ENCODE results near the gene MORC4.

MORC4 gene

DNA sequence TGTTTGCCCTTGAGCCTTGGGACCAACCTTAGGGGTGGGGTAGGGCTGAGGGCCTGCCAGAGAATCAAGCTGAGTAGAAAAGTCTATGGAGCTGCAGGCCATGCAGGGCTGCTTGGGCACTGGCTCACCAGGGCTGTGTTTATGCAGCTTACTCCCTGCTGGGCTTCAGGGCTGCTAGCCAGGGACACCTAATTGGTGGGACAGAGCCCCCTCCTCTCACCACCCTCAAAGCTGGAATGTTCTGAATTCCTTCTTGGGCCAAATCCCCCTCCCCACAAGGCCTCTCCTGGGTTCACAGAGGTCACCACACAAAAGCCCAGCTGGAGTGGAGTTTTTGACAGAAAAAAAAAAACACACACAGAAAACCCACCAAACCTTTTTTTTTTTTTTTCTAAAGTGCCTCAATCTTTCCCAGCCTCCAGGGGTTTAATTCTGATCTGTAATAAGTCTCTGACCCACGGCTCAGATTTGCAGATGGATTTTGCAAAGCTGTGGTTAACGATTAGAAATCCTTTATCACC, 80.0 kb downstream of the MORC4 start, which contains the start of gene CLDN2:
Gene CLDN2 (plus strand): TSS at position 471 of the 521 bp plus-strand sequence. CDS start 7,827 bp downstream, outside the sequence.
- Histone ChIP-seq H3K27me3 (ENCODE audit: low read depth, low read length) (no peaks in the 10 kb centered on the region), H3K4me3 (ENCODE audit: low read length) (no peak within 1 kb of the TSS), H3K9ac (ENCODE audit: low read length) (no peak within 1 kb of the TSS), H3K27ac (ENCODE audit: low read length) (no peak within 1 kb of the TSS), H3K9me3 (ENCODE audit: insufficient read depth, low read length) (no peaks in the 10 kb centered on the region), H3K79me2 (ENCODE audit: low read length) (no peaks in the 10 kb centered on the region), H2AFZ (ENCODE audit: low read depth, low read length) (no peak within 1 kb of the TSS), H3K4me1 (ENCODE audit: low read length) (no peaks in the 10 kb centered on the region), H3K36me3 (replicated peaks; ENCODE audit: low read depth, low read length) (no peaks in the 10 kb centered on the region), H4K20me1 (ENCODE audit: insufficient read depth, low read length) (no peaks in the 10 kb centered on the region), H3K4me2 (ENCODE audit: low read length) (no peak within 1 kb of the TSS)
- TF ChIP-seq, protein P1, sequence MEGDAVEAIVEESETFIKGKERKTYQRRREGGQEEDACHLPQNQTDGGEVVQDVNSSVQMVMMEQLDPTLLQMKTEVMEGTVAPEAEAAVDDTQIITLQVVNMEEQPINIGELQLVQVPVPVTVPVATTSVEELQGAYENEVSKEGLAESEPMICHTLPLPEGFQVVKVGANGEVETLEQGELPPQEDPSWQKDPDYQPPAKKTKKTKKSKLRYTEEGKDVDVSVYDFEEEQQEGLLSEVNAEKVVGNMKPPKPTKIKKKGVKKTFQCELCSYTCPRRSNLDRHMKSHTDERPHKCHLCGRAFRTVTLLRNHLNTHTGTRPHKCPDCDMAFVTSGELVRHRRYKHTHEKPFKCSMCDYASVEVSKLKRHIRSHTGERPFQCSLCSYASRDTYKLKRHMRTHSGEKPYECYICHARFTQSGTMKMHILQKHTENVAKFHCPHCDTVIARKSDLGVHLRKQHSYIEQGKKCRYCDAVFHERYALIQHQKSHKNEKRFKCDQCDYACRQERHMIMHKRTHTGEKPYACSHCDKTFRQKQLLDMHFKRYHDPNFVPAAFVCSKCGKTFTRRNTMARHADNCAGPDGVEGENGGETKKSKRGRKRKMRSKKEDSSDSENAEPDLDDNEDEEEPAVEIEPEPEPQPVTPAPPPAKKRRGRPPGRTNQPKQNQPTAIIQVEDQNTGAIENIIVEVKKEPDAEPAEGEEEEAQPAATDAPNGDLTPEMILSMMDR (IDR thresholded peaks at IDR 0.05; ENCODE audit: low read depth, low read length), result no peak
- no peak for TF ChIP-seq EZH2phosphoT487 (IDR thresholded peaks at IDR 0.05; ENCODE audit: low read depth)

DNA sequence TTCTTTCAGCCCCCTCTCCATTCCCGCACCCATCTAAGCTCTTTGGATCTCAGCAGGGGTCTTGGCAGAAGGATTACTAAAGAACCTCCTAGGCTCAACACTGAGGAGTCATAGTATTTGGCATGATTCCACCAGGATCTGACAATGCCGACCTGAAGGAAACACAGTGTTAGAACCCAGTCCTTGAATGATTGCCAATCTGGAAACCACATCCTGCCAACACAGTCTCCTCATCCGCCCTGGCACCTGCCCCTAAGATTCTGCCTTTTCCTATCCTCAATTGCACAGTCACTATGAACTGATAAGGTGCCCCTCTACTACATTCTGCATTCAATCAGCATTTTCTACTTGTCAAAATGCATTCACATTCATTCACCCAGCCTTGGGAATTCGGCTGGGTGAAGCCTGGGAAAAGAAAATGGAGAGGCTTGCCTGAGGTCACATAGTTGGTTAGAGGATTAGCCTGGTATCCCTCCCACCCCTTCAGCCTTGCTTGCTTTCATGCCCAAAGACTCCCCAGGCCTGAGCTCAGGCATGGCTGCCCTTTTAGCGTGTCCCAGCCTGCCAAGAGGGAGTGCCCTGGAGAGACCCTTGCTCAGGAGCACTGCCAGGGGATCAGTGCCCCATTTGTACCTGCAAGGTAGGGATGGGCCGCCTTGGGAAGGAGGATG, 82.0 kb downstream of the MORC4 start:
- Histone ChIP-seq H3K4me1 (ENCODE audit: low read length) (no peaks in the 10 kb centered on the region), H3K79me2 (ENCODE audit: low read length) (no peaks in the 10 kb centered on the region), H3K36me3 (replicated peaks; ENCODE audit: low read depth, low read length) (no peaks in the 10 kb centered on the region), H3K4me2 (ENCODE audit: low read length) (no peak overlapping the region), H3K4me3 (ENCODE audit: low read length) (no peak overlapping the region), H2AFZ (ENCODE audit: low read depth, low read length) (no peak overlapping the region), H3K27me3 (ENCODE audit: low read depth, low read length) (no peaks in the 10 kb centered on the region), H4K20me1 (ENCODE audit: insufficient read depth, low read length) (no peaks in the 10 kb centered on the region), H3K27ac (ENCODE audit: low read length) (no peak overlapping the region), H3K9me3 (ENCODE audit: insufficient read depth, low read length) (no peaks in the 10 kb centered on the region), H3K9ac (ENCODE audit: low read length) (no peak overlapping the region)
- TF ChIP-seq EZH2phosphoT487 (IDR thresholded peaks at IDR 0.05; ENCODE audit: low read depth), result no peak
- TF ChIP-seq, protein P1 (IDR thresholded peaks at IDR 0.05; ENCODE audit: low read depth, low read length), result no peak

DNA sequence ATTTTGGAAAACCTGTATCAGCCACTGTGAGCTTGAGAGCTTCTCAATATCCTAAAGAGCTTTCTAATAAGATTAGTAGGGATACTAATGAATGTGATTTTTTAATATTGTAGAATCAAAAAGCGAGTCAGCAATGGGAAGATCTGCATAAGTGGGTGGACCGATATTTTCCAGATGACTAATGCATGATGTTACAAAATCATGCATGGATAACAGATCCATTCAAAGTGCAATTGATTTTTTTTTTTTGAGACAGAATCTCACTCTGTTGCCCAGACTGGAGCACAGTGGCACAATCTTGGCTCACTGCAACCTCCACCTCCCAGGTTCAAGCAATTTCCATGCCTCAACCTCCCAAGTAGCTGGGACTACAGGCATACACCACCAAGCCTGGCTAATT, 87.1 kb downstream of the MORC4 start:
- no peaks in the 10 kb centered on the region for H3K9me3 ChIP-seq (ENCODE audit: insufficient read depth, low read length)

DNA sequence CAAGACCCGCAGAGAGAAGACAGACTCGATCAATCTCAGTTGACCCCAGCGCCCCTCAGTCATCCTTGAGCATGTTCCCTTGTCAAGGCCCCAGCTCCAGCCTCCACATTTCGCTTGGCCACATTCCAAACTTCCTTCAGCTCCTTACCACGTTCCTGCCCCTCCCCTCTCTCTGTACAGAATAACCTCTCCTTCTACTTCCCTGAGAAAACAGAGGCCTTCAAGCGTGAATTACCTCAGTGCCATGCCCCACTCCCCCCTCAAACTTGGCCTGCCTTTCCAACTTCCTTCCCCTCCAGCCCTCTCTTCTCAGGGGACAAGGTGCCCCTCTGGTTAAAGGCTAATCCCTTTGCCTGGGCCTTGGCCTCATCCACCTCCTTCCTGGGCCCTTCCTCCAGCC, 93.7 kb downstream of the MORC4 start:
- Histone ChIP-seq H3K9ac (ENCODE audit: low read length) (no peak overlapping the region), H4K20me1 (ENCODE audit: insufficient read depth, low read length) (no peaks in the 10 kb centered on the region), H3K27ac (ENCODE audit: low read length) (no peak overlapping the region), H3K4me1 (ENCODE audit: low read length) (no peaks in the 10 kb centered on the region), H3K4me2 (ENCODE audit: low read length) (no peak overlapping the region), H3K27me3 (ENCODE audit: low read depth, low read length) (no peaks in the 10 kb centered on the region), H3K79me2 (ENCODE audit: low read length) (no peaks in the 10 kb centered on the region), H3K4me3 (ENCODE audit: low read length) (no peak overlapping the region), H3K9me3 (ENCODE audit: insufficient read depth, low read length) (no peaks in the 10 kb centered on the region), H3K36me3 (replicated peaks; ENCODE audit: low read depth, low read length) (no peaks in the 10 kb centered on the region), H2AFZ (ENCODE audit: low read depth, low read length) (no peak overlapping the region)
- TF ChIP-seq EZH2phosphoT487 (IDR thresholded peaks at IDR 0.05; ENCODE audit: low read depth), result no peak
- TF ChIP-seq, protein P1 (IDR thresholded peaks at IDR 0.05; ENCODE audit: low read depth, low read length), result no peak

More for the DNA sequence above, 87.1 kb downstream of the MORC4 start:
- Histone ChIP-seq H3K36me3 (replicated peaks; ENCODE audit: low read depth, low read length) (no peaks in the 10 kb centered on the region), H3K9ac (ENCODE audit: low read length) (no peak overlapping the region), H3K4me3 (ENCODE audit: low read length) (no peak overlapping the region), H3K4me2 (ENCODE audit: low read length) (no peak overlapping the region), H3K27ac (ENCODE audit: low read length) (no peak overlapping the region), H2AFZ (ENCODE audit: low read depth, low read length) (no peak overlapping the region), H3K27me3 (ENCODE audit: low read depth, low read length) (no peaks in the 10 kb centered on the region), H3K4me1 (ENCODE audit: low read length) (no peaks in the 10 kb centered on the region), H3K79me2 (ENCODE audit: low read length) (no peaks in the 10 kb centered on the region), H4K20me1 (ENCODE audit: insufficient read depth, low read length) (no peaks in the 10 kb centered on the region)
- TF ChIP-seq EZH2phosphoT487 (IDR thresholded peaks at IDR 0.05; ENCODE audit: low read depth), result no peak
- TF ChIP-seq, protein P1 (IDR thresholded peaks at IDR 0.05; ENCODE audit: low read depth, low read length), result no peak

Measured in OCI-LY3 (cell line).